ENCODE measurements around the gene HBM. TPM values are rescaled to one million over a fixed set of nuclear protein-coding genes. Genes with fewer than 3 reads are reported as not detected.

Gene HBM
- total RNA-seq, 1 donor: 1.3 TPM

Small RNAs within 50 kb of the gene (small RNA-seq; reads per million reads assigned to genes)
- gene RF00019: not detected

Other genes starting within 250 kb of the HBM start
- 9.4 TPM for gene POLR3K, start 112.4 kb upstream of the HBM start, total RNA-seq
- gene SNRNP25, start 112.2 kb upstream of the HBM start, total RNA-seq: 12.4 TPM
- gene RHBDF1, start 93.3 kb upstream of the HBM start, total RNA-seq: 11.3 TPM
- 194 TPM for gene MPG, start 87.8 kb upstream of the HBM start, total RNA-seq
- gene NPRL3, start 27.3 kb upstream of the HBM start, total RNA-seq: 36.9 TPM
- not detected for gene HBZ, start 13.3 kb upstream of the HBM start, total RNA-seq
- gene HBA2, start 6.9 kb downstream of the HBM start, total RNA-seq: 169 TPM
- 192 TPM for gene HBA1, start 10.7 kb downstream of the HBM start, total RNA-seq
- 3.8 TPM for gene HBQ1, start 14.5 kb downstream of the HBM start, total RNA-seq
- gene LUC7L, start 63.5 kb downstream of the HBM start, total RNA-seq: 50.4 TPM
- 47.4 TPM for gene FAM234A, start 68.8 kb downstream of the HBM start, total RNA-seq
- 1.3 TPM for gene RGS11, start 110.0 kb downstream of the HBM start, total RNA-seq
- gene ARHGDIG, start 114.6 kb downstream of the HBM start, total RNA-seq: 0.27 TPM
- gene PDIA2, start 117.2 kb downstream of the HBM start, total RNA-seq: 0.27 TPM
- gene AXIN1, start 186.7 kb downstream of the HBM start, total RNA-seq: 45.8 TPM
- 56.0 TPM for gene MRPL28, start 204.6 kb downstream of the HBM start, total RNA-seq
- 88.3 TPM for gene PGAP6, start 216.0 kb downstream of the HBM start, total RNA-seq
- gene NME4, start 231.2 kb downstream of the HBM start, total RNA-seq: 170 TPM
- 13.5 TPM for gene DECR2, start 235.9 kb downstream of the HBM start, total RNA-seq

Measured in hematopoietic multipotent progenitor cell (in vitro differentiated cells).